ENCODE measurements around the gene SKIC2.
"Not testable (repeated sequence)": the region's sequence is repeated elsewhere in the genome, so short reads cannot be mapped to it uniquely, and the experiment has no call there.

SKIC2 gene

GRCh38 chr6:31928672-31928939 lies 30.4 kb upstream of the SKIC2 start:
- Mint-ChIP-seq H3K4me3 (no peak overlapping the region), H3K4me1 (peaks cover 11% of the 10 kb centered on the region), H3K9me3 (peaks cover 14% of the 10 kb centered on the region), H3K36me3 (ENCODE audit: low read depth) (no peaks in the 10 kb centered on the region), H3K27me3 (ENCODE audit: low read depth, poor library complexity) (peaks cover 9% of the 10 kb centered on the region), H3K27ac (no peak overlapping the region)
- TF ChIP-seq CTCF (IDR thresholded peaks at IDR 0.05), result no peak
- no peak for DNase-seq

DNA sequence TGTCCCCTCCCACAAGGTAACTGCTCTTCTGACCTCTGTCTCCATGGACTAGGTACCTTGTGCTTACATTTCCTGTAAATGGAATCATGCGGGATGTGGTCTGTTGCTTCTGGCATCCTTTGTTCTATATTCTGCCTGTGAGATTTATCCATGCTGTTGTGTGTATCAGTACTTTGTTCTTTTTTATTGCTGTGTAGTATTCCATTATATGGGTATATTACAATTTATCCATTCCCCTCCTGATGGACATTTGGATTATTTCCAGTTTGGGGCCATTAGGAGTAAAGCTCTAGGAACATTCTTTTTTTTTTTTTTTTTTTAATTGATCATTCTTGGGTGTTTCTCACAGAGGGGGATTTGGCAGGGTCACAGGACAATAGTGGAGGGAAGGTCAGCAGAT lies 28.0 kb upstream of the SKIC2 start:
- H3K27me3 Mint-ChIP-seq (ENCODE audit: low read depth, poor library complexity), result peaks cover 6% of the 10 kb centered on the region
- H3K27ac Mint-ChIP-seq, result no peak overlapping the region
- H3K9me3 Mint-ChIP-seq, result peaks cover 14% of the 10 kb centered on the region
- H3K4me3 Mint-ChIP-seq, result no peak overlapping the region
- H3K36me3 Mint-ChIP-seq (ENCODE audit: low read depth), result no peaks in the 10 kb centered on the region
- DNase-seq, result no peak
- no peak for TF ChIP-seq CTCF (IDR thresholded peaks at IDR 0.05)
- peaks cover 11% of the 10 kb centered on the region for H3K4me1 Mint-ChIP-seq

GRCh38 chr6:31932137-31932536 lies 26.8 kb upstream of the SKIC2 start:
- H3K27me3 Mint-ChIP-seq (ENCODE audit: low read depth, poor library complexity), result peaks cover 13% of the 10 kb centered on the region
- H3K9me3 Mint-ChIP-seq, result peaks cover 14% of the 10 kb centered on the region

GRCh38 chr6:31933537-31933936 lies 25.4 kb upstream of the SKIC2 start:
- H3K27ac Mint-ChIP-seq, result no peak overlapping the region
- peaks cover 12% of the 10 kb centered on the region for H3K27me3 Mint-ChIP-seq (ENCODE audit: low read depth, poor library complexity)
- H3K9me3 Mint-ChIP-seq, result peaks cover 14% of the 10 kb centered on the region
- no peak for DNase-seq
- no peak for TF ChIP-seq CTCF (IDR thresholded peaks at IDR 0.05)
- H3K36me3 Mint-ChIP-seq (ENCODE audit: low read depth), result no peaks in the 10 kb centered on the region
- H3K4me3 Mint-ChIP-seq, result no peak overlapping the region
- H3K4me1 Mint-ChIP-seq, result no peaks in the 10 kb centered on the region

More at GRCh38 chr6:31932137-31932536, 26.8 kb upstream of the SKIC2 start:
- not testable (repeated sequence) for H3K4me3 Mint-ChIP-seq; DNase-seq; H3K36me3 Mint-ChIP-seq (ENCODE audit: low read depth); H3K27ac Mint-ChIP-seq
- peaks cover 11% of the 10 kb centered on the region for H3K4me1 Mint-ChIP-seq

GRCh38 chr6:31935021-31935420 lies 24.0 kb upstream of the SKIC2 start:
- Mint-ChIP-seq H3K9me3 (peaks cover 14% of the 10 kb centered on the region), H3K36me3 (ENCODE audit: low read depth) (no peaks in the 10 kb centered on the region), H3K27ac (no peak overlapping the region), H3K4me3 (no peak overlapping the region), H3K27me3 (ENCODE audit: low read depth, poor library complexity) (peaks cover 11% of the 10 kb centered on the region), H3K4me1 (peaks cover under 1% of the 10 kb centered on the region)
- no peak for TF ChIP-seq CTCF (IDR thresholded peaks at IDR 0.05)
- DNase-seq, result no peak

DNA sequence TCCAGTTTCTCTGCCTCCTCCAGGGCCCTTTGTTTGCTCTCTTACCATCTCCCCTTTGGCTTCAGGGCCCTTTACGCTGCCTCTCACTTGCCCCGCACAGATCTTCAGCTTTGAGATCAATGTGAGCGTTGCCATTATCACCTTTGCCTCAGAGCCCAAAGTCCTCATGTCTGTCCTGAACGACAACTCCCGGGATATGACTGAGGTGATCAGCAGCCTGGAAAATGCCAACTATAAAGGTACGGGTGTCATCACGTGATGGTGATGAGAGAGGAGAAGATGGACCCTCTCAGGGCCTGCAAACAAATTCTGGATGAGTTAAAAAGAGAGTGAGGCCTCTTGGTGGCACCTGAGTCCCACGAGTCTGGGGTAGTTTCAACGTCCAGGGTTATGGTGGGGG lies 23.2 kb upstream of the SKIC2 start:
- Mint-ChIP-seq H3K27me3 (ENCODE audit: low read depth, poor library complexity) (peaks cover 11% of the 10 kb centered on the region), H3K36me3 (ENCODE audit: low read depth) (no peaks in the 10 kb centered on the region), H3K27ac (no peak overlapping the region), H3K9me3 (peaks cover 12% of the 10 kb centered on the region), H3K4me1 (peaks cover 9% of the 10 kb centered on the region), H3K4me3 (no peak overlapping the region)
- no peak for DNase-seq
- no peak for TF ChIP-seq CTCF (IDR thresholded peaks at IDR 0.05)
